GM19455 (cell line): Measurements from ENCODE around the gene RASAL2.

Experiments
- ATAC-seq: cut with Tn5 transposase; IDR thresholded peaks from one replicate; pipeline ENCODE4 v1.9.1; 2021; ENCODE audit not compliant: unreplicated experiment

Gene RASAL2

DNA sequence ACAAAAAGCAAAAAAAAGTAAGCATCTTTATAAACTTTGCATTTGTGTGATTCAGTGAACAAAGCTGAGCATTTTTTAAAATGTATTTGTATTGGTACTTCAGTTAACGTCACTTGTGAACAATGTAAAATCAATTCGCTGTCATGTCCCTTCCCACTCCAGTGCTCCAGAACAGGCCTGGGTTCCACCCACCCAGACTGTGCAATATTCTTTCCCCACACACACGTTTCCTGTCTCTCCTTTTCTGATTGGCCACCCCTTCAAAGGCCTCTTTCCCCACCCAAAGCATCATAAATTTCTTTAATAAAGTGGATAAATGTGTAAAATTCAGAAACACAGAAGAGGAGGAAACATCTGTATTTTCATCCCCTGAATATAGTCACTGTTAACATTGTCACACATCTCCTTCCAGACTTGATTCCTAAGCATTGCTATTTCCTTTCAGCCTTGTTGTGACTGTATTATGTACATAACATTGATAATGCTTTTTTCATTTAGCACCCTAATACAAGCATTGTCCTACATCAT is 390.9 kb downstream of the RASAL2 start:
- ATAC-seq = no peak

DNA sequence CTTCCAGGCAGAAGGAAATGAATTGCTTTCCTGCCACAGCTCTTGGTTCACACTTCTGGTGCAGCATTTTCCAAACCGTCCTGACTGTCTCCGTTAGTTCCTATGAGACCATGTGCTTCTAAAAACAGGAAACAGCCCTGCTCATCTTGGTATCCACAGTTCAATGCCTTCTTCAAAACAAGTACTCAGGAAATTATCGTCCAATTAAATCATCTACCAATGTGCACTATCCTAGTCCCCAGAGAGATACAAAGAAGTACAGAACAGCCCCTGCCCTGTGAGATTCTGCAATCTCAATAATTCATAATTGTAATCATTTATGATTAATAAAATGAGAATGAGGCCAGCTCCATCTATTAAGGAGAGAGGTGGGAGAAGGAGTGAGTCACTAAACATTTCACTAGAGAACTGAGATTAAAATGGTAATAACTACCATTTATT is 391.7 kb downstream of the RASAL2 start:
- ATAC-seq = no peak

DNA sequence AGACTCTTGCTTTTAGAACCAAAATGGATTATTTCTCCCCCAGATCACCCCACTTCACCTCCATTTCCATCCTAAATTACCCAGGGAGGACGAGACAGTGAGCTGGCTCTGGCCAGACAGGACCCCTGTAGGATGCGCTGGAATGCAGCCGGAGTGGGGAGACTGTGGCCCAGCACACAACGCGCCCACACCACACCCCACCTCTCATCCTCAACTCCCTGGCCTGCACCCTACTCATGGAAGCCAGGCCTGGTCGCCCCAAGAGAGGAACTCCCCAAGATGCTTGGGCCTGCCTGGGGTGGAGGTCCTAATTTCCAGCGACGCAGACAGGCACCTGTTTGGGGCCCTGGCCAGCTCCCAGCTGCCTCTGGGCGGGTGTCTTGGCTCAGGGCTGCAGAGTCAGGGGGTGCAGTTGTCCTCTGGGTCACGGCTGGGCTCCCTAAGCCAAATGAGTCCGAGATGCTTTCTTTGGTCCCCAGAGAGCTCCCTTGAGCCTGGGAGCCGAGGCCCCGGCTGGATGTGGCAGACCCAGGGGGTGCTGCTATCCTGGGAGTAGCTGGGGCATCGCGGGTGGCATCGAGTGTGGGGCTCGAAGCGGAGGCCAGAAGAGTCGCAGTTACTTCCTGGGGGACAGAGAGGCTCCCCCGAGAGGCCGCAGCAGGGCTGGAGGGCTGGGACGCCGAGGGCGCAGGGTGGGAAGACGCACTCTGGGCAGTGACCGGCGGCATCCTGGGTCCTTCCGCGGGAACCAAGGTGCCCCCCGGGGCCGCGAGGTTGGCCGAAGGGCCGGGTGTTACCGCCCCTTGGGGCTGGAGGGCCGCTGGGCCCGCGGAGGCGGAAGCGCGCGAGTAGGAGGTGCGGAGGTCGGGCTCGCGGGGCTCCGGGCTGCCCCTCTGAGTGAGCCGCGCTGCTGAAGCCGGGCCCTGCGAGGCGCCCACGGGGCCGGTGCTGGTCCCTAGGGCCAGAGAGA is 392.5 kb downstream of the RASAL2 start:
- ATAC-seq = no peak

DNA sequence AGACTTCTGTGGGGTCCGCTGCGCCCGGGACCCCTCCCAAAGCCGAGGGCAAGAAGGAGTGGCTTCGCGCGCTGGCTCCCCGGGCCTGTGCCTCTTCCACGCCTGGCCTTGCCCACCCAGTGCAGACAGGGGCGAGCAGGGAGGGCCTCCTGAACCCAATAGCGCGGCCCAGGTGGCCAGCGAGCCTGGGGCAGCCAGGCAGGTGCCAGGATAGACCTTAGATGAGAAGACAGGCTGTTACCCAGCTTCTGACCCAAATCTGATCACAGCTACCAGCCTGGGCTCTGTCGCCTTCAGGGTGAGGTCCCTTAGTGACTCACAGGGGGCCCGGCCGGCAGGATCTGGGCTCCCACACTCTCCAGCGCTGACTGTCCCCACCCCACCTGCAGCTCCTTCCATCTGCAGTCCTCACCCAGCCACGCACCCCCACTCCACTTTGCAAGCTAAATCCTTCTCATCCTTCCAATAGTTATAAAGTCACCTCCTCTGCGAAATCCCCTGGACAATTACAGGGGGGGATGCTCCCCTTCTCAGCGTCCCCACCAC is 393.2 kb downstream of the RASAL2 start:
- ATAC-seq = no peak

DNA sequence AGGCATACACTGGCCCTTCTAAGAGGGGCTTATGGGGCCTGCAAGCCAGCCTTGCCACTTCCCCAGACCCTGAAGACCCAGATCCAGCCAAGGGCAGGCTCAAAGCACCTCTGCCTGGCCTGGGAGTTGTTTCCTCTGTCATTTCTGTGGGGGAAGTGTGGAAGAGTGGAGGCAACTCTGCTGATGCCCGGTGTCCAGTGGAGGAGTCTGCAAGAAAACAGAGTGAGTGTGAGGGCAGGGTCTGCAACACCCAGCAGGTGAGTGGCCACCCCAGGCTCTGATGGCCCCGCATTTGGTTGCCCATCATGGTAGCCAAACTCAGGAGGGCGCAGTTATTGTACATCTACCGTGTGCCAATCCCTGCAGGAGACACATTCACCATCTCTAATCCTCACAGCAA is 394.5 kb downstream of the RASAL2 start:
- no peak for ATAC-seq

DNA sequence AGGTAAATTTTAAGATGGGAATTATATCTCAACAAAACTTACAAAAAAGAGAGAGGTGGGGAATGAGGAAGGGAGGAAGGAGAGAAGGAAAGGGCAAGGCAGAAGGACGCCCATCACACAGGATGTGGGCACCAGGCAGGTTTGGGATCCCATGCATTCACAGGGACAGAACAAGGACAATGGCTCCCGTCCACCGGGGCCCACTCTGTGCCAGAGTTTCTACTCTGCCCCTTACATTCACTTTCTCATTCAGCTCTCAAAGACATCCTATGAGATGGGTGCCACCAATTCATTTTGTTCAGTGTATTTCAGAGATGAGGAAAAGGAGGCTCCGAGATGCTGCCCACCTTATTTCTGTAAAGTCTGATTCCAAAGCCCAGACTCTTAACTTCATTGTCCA is 395.5 kb downstream of the RASAL2 start:
- no peak for ATAC-seq

DNA sequence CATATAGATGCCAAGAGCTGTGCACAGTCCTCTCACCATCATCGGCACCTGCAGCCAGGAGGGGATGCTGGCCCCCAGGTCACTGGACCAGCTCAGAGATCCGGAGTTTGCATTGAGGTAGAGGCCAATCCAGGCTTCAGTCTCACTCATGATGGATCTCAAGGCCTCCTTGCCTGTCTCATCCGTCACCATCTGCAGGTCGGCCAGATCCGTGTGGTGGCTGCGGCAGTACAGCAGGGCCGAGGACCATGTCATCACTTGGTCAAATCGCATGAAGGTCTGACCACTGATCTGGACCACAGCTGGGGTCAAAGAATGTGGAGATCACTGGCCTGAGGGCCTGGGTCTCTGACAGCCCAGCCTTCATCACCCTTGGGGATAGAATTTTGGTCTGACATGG is 396.2 kb downstream of the RASAL2 start:
- no peak for ATAC-seq

DNA sequence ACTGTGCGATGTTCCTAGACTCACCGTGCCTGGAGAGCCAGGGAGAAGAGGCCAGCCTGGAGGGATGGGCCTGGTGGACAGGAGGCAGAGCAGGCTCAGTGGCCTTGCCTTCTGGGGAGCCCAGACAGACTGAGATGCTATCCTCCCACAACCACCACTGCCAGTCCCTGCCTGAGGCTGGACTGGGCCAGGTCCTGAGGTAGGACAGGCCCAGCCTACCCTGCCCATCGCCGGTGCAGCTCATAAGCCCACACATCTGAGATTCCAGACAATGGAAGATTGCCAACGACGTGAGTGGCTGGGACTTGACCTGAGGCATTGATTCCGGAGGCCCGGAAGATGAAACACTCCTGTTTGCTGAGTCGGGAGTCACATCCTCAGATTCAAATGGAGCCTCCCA is 397.1 kb downstream of the RASAL2 start:
- no peak for ATAC-seq

DNA sequence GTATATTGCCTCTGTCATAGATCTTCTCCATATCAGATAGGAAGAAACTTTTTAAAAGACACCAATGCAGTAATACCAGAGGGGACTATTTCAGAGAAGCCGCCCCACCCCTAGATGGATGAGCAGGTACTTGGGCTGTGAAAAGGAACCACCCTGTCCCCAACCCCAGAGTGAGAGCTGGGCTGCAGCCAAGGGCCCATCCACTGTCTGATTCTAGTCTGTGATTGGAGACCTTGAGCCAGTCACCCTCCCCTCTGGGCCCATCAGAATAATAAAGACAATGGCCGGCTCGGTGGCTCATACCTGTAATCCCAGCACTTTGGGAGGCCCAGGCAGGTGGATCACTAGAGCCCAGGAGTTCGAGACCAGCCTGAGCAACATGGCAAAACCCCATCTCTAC is 397.8 kb downstream of the RASAL2 start:
- no peak for ATAC-seq

DNA sequence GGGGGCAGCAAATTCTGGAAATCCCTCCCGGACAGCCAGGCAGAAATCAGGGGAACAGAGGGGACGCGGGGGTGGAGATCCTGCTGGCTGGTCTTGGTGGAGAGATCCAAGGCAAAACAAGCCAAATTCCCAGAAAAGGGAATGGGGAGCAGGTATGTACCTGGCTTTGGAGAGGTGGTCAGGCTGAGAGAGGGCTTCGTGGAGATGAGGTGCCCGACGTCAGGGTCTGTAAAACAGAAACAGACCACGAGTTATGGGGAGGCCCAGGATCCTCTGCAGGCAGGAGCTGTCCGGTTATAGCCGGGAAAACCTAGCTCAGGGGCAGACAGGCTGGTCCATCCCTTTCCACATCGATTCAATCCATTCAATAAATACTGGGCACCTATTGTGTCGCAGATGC is 398.4 kb downstream of the RASAL2 start:
- no peak for ATAC-seq

DNA sequence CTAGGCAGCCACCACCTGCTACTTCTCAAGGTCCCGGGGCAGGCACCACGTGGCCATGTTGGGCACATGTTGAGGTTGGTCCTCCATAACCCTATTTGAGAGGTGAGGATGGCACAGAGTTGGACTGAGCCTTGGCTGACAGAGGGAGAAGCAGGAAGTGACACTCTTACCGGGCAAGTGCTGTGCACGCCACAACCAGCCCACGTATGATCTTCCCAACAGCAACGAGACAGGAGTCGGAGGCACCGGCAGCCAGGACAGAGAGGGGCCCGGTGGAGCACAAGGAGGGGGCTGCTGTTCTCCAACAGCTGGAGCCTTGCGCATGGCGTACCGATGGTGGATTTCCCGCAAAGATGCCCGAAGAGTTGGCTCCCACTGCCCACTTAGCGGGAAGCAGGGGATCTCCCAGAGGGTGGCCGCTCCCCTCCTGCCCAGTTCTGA is 399.4 kb downstream of the RASAL2 start:
- no peak for ATAC-seq

DNA sequence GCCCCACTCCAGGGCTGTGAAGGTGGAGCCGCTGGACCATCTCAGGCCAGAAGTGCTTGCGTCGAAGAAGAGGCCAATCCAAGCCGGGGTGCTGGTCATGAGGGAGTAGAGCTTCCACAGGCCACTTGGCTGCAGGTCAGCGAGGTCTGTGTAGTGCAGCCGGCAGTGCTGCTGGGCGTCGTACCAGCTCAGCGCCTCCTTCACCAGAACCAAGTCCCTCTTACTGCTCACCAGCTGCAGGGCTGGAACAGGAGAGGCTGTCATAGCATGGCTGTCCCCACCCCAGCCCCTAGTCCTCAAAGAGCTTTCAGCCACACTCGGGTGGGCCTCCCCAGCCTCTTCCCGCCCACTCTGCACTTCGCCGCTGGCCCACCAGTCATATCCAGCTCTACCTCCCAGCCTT is 400.7 kb downstream of the RASAL2 start:
- no peak for ATAC-seq

DNA sequence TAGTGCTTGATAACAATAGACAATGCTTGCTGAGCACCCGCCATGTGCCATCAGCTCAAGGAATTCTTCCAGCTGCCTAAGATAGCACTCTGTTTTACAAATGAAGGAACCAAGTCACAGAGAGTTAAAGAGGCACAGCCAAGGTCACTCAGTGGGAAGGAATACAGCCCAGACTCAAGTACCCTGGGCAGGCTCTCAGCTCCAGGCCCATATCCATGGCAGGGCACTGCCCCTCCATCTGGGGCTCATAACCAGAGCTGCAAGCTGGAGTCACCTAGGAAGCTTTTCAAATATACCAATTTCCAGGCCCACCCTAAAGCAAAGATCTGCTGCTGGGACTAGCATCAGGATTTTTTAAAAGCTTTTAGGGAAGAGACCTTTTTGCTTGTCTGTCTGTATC is 401.3 kb downstream of the RASAL2 start:
- ATAC-seq = no peak

DNA sequence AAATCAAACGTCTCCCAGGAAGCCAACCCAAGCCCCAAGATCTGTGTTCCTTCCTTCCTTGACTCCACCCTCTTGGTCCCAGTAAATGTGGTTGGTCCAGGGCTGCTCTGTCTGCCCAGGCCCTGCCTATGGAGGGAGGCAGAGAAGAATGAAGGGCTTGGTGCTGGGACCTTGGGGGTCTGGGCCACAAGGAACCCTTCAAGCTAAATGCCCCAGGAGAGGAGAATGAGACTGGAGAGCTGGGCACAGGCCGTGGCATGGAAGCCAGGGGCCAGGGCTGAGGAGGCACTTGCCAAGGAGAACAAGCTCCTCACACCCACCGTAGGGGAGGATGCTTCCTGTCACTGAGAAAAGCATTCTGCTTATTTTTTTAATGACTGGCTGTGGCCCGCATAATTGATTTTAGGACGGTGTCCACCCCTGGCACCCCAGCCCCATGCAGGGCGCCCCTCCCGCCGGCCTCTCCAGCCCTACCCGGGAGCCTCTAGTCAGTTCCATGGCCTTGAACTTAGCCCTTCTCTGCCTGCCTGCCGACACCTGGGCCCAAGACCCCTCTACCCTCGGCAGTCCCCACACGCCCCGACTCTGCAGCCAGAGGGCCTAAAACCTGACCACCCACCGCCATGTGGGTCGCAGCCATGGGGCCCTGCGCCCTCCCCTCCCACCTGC is 402.0 kb downstream of the RASAL2 start:
- no peak for ATAC-seq

DNA sequence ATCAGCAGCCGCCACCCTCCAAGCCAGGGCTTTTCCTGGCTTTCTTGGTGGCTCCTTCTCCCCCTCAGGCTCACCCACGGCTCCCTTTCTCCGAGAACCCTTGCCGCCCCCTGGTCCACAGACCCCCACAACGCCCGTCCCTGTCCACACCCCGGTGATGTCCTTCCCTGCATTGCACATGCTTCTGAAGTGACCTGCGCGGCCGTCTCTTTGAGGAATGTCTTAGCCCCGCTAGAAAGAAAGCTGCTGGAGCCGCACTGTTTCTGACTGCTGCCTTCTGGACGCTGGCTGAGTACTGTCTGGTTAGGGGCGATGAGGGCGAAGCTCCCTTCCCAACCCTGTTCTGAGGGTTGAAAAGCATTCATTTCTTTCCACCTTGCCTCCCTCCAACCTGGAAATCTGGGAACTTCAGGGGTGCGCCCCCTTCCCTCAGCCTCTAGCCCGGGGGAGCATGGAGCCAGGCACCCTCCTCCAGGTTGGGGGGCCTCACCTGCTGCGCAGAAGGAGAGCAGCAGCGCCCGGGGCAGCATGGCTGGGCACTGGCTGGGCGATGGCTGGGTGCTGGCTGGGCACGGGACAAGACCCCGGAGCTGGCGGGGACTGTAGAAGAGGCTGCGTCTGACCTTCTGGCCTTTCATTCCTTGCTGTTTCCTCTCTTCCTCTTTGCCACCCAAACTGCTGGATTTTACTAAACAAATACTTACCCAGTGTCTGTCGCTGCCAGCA is 402.7 kb downstream of the RASAL2 start, which contains the start of gene CLEC20A:
Gene CLEC20A (minus strand): TSS at position 555 of the 726 bp plus-strand sequence. CDS start 25 bp downstream, at position 530.
- no peak for ATAC-seq

DNA sequence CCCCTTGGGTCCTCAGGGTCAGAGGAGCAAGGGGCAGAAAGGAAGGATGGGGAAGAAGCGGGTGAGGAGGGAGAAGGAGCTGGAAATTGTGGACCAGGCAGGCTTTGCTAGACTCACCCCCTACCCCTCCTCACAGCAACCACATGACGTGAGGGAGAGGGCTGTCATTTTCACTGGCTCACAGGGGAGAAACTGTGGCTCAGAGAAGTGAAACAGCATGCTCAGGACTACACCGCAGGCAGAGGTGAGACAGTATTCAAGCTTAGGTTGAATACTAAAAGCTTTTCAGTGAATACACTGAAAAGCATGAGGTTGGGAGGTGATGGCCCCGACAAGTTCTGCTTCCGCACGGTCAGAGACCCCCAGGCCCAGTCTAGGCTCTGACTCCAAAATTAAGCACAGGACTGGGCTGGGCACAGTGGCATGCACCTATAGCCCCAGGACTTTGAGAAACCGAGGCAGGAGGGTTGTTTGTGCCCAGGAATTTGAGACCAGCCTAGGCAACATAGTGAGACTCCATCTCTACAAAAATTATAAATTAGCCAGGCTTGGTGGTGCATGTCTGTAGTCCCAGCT is 404.1 kb downstream of the RASAL2 start:
- ATAC-seq = no peak

DNA sequence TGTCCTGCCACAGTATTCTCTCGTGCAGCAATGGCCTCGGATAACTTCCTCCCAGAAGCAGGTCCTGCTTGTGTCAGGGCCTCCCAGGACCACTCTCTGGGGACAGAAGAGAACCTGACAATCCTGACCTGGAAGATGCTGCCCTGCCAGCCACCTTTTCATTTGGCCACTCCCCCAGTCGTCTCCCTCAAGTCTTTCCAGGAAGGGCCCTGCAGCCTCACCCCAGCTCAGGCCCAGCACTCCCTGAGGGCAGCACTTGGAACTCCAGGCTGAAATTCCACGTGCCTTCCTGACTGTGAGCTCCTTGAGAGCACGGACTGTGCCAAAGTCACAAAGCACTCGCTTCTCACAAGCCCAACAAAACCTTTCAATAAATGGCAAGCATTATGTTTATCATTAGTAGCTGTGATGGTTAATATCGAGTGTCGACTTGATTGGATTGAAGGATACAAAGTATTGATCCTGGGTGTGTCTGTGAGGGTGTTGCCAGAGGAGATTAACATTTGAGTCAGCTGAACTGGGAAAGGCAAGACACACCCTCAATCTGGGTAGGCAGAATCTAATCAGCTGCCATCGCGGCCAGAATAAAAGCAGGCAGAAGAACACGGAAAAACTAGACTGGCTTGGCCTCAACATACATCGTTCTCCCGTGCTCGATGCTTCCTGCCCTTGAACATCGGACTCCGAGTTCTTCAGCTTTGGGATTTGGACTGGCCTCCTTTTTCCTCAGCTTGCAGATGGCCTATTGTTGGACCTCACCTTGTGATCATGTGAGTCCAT is 405.2 kb downstream of the RASAL2 start:
- ATAC-seq = no peak

DNA sequence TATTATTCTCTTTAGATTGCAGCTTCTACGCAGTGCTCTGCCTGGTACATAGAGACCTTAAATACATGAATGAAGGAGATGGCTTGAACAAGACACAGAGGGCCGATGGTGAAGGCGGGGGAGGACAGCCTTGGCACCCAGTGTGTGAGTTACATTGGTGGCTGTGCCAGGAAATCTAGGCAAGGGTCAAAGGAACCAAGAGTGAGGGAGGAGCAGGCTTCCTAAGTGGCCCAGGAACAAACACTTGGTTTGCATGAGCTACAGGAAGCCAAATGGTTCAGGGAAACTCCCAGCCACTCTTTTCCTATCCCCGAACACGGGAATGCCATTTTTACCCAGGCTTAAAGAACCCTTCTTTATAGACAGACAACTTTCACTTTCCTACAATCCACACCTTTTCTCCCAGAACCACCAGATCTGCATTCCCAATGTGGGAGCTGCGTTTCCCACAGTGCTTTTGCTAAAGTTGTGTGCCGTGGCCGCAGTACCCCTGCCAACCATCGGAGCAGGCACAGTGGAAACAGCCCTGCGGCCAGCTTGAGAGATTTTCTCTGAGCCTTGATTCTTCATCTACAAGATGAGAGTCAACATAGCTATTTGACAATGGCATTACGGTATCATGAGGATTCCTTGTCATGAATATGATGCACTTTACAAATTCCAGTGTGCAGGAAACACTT is 406.3 kb downstream of the RASAL2 start:
- no peak for ATAC-seq

DNA sequence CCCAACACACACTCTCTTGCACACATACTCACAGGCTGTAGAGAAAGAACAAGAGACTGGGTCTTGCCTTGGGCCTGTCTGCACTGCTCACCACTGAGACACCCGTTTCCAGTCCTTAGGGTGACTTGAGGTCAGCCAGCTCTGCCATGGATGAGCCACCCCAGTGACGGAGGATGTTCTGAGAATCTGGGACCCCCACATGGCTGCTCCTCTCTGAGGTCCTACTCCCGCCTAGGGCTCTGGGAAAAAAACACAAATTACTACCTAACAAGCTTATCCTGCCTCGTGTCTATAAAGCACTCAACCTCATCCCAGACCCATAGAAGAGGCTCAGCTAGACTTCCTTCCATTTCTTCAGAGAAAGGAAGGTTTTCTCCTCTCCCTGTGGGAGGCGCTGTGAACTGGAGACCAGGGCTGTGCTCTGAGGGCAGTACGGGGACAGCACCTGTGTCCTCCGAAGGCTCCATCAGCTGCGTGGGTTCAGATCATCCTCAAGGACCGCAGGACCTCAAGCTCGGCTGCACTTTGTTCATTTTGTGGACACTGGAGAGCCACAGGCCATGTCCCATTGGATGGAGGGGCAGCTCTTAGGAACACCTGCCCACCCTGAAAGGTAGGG is 407.1 kb downstream of the RASAL2 start:
- ATAC-seq = no peak
